Spleen (tissue), 11 donors: Measurements from ENCODE around the gene LDLRAP1. TPM values are rescaled to one million over a fixed set of nuclear protein-coding genes. Genes with fewer than 3 reads are reported as not detected.

ENCODE experiments used
- DNase-seq: peaks from one replicate; pipeline ENCODE4 v3.0.0-alpha.2; 2020
- H3K27ac ChIP-seq, 8 donors: fragments of 200-600 bp; sonication (generic) in 7 of 8; 1 replicate in 4 of 8; 2 replicates in 4 of 8; pipeline versions ENCODE4 v1.5.0 to v1.8.0; 2016 to 2021; ENCODE audit warnings: inconsistent platforms in 4 of 8, mild to moderate bottlenecking in 4 of 8, moderate library complexity in 1 of 8
- H3K27me3 ChIP-seq, 7 donors: fragments of 200-600 bp; sonication (generic) in 6 of 7; replicated peaks in 1 of 7; 1 replicate in 4 of 7; 2 replicates in 3 of 7; pipeline versions ENCODE4 v1.5.0 to v1.8.0; 2016 to 2021; ENCODE audit warnings: inconsistent platforms in 3 of 7, mild to moderate bottlenecking in 1 of 7
- H3K36me3 ChIP-seq, 6 donors: fragments of 200-600 bp; sonication (generic) in 5 of 6; 1 replicate in 4 of 6; 2 replicates in 2 of 6; pipeline versions ENCODE4 v1.5.0 to v1.8.0; 2016 to 2021; ENCODE audit warnings: inconsistent platforms in 2 of 6
- H3K4me1 ChIP-seq, 6 donors: fragments of 200-600 bp; sonication (generic) in 5 of 6; 1 replicate in 3 of 6; 2 replicates in 3 of 6; pipeline versions ENCODE4 v1.5.0 to v1.8.0; 2016 to 2021; ENCODE audit warnings: inconsistent platforms in 3 of 6
- H3K4me3 ChIP-seq, 8 donors: fragments of 200-600 bp; sonication (generic) in 7 of 8; 1 replicate in 4 of 8; 2 replicates in 4 of 8; pipeline versions ENCODE4 v1.5.0 to v1.8.0; 2016 to 2021; ENCODE audit warnings: inconsistent platforms in 4 of 8, mild to moderate bottlenecking in 4 of 8, moderate library complexity in 2 of 8
- H3K9me3 ChIP-seq, 8 donors: fragments of 200-600 bp; sonication (generic) in 7 of 8; 1 replicate in 4 of 8; 2 replicates in 4 of 8; pipeline versions ENCODE4 v1.5.0 to v1.8.0; 2016 to 2021; ENCODE audit warnings: inconsistent platforms in 4 of 8
- POLR2A ChIP-seq, 3 donors: fragments of 450-650 bp; IDR thresholded peaks; one replicate each; pipeline ENCODE4 v1.5.1; 2017; ENCODE audit warnings: antibody characterized with exemption in 3 of 3, mild to moderate bottlenecking in 1 of 3
- POLR2AphosphoS5 ChIP-seq, 3 donors: sonication (generic); formaldehyde crosslinking; IDR thresholded peaks; one replicate each; pipeline ENCODE4 v1.5.1; 2017; ENCODE audit warnings: antibody characterized with exemption in 3 of 3
- WGBS, 5 donors: extraction: QIAGEN DNeasy Blood & Tissue Kit in 3 of 5; methylation state at CpG; one replicate each; pipeline versions ENCODE4 v1.1.5 to v1.1.7; 2013 to 2018; 5-methylcytosine and 5-hydroxymethylcytosine counted together
- intact Hi-C: fragments of 100-400 bp; cut with DNase I; formaldehyde crosslinking; loops from one replicate; pipeline ENCODE4 v1.15.0; 2023; ENCODE audit warnings: low total_unique reads
- polyA plus RNA-seq, 3 donors: library from polyadenylated mRNA; stranded (reverse); fragments of 200-250 nt; gene quantifications; one replicate each; pipeline ENCODE4 v1.2.1, GENCODE V29; 2013
- total RNA-seq, 7 donors: library from RNA; depleted of rRNA in 3 of 7; stranded (reverse); fragments of >200 nt in 3 of 7; fragmentation: NEBNext Ultra II Directional in 4 of 7; extraction: Animal tissue kit (Norgen Biotek cat#: 25700) in 4 of 7; gene quantifications; one replicate each; pipeline versions ENCODE4 v1.1.0 to v1.2.1, GENCODE V29; 2016 to 2021
- TF ChIP-seq, protein P1 (sequence below), 11 experiments: fragments of 200-600 bp in 7 of 11; fragments of 450-650 bp in 4 of 11; sonication (generic) in 4 of 11; IDR thresholded peaks in 8 of 11; conservative IDR thresholded peaks in 3 of 11; 1 replicate in 7 of 11; 2 replicates in 4 of 11; pipeline versions ENCODE4 v1.4.0 to v1.8.0; 2016 to 2021; ENCODE audit warnings: antibody characterized with exemption in 11 of 11, inconsistent platforms in 4 of 11, mild to moderate bottlenecking in 1 of 11
- donor health status: healthy with polysubstance abuse.
- donor health status: DM: no; HTN: no; CAD: no; lungs with moderate emphysema.
- donor health status: DM: no; HTN: no; CAD: no.
- donor health status: Bipolar disorder and iron deficiency.
- donor health status: healthy.
- donor health status: DM: no; HTN: no; CAD: no.
- donor health status: DM: yes; HTN: yes; CAD: no.

Gene LDLRAP1
- total and polyA plus RNA-seq, 10 donors: 21.7 to 105 (median 72.4) TPM

DNA sequence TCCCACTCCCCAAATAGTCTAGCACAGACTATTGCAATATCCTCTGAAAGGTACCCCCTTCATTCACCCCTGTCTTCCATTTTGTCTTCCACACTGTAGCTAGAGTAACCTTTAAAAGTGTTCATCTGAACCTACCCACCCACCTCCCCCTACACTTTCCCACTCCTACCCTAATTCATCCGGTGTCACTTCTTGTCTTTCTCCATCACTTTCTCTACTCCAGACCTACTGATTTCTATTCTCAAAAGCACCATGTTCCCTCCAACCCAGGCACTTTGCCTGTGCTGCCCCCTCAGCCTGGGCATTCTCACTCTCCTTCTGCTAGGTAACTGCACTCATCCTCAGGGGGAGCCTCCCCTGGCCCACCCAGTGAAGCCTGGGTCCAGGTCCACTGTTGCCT lies 68.4 kb downstream of the LDLRAP1 start:
- H3K27me3 ChIP-seq: peaks cover 0 to 7% (median 0%) of the 10 kb centered on the region in 7 donors
- no peak overlapping the region for H3K4me3 ChIP-seq
- H3K36me3 ChIP-seq: no peaks in the 10 kb centered on the region
- WGBS, 5 donors: 87 to 97% (median 90%) methylated on average over 1 of the region's 1 CpG
- intact Hi-C loops: loop anchor here (5.0 kb wide), 1 partner anchor 190 kb away; the partner anchor contains the start of gene SELENON
- no peak for DNase-seq
- no peak overlapping the region for H3K27ac ChIP-seq
- peaks cover 9 to 58% (median 42%) of the 10 kb centered on the region in 6 donors for H3K4me1 ChIP-seq
- H3K9me3 ChIP-seq: no peaks in the 10 kb centered on the region
- TF ChIP-seq, protein P1, sequence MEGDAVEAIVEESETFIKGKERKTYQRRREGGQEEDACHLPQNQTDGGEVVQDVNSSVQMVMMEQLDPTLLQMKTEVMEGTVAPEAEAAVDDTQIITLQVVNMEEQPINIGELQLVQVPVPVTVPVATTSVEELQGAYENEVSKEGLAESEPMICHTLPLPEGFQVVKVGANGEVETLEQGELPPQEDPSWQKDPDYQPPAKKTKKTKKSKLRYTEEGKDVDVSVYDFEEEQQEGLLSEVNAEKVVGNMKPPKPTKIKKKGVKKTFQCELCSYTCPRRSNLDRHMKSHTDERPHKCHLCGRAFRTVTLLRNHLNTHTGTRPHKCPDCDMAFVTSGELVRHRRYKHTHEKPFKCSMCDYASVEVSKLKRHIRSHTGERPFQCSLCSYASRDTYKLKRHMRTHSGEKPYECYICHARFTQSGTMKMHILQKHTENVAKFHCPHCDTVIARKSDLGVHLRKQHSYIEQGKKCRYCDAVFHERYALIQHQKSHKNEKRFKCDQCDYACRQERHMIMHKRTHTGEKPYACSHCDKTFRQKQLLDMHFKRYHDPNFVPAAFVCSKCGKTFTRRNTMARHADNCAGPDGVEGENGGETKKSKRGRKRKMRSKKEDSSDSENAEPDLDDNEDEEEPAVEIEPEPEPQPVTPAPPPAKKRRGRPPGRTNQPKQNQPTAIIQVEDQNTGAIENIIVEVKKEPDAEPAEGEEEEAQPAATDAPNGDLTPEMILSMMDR (IDR thresholded peaks at IDR 0.05 in 8 of 11, conservative IDR thresholded peaks at IDR 0.05 in 3 of 11): no peak
- TF ChIP-seq POLR2A (IDR thresholded peaks at IDR 0.05) (no peak), POLR2AphosphoS5 (IDR thresholded peaks at IDR 0.05) (no peak)

- H3K9me3 ChIP-seq: no peaks in the 10 kb centered on the region
- TF ChIP-seq, protein P1 (IDR thresholded peaks at IDR 0.05 in 8 of 11, conservative IDR thresholded peaks at IDR 0.05 in 3 of 11): no peak
- TF ChIP-seq POLR2A (IDR thresholded peaks at IDR 0.05): no peak
- TF ChIP-seq POLR2AphosphoS5 (IDR thresholded peaks at IDR 0.05): no peak
- no peaks in the 10 kb centered on the region for H3K36me3 ChIP-seq
- H3K4me1 ChIP-seq: peaks cover 9 to 61% (median 42%) of the 10 kb centered on the region in 6 donors
- no peak overlapping the region for H3K4me3 ChIP-seq
- no peak overlapping the region for H3K27ac ChIP-seq
- 75 to 98% (median 92%) methylated on average over 3 of the region's 3 CpGs for WGBS, 5 donors
- H3K27me3 ChIP-seq: peaks cover 0 to 7% (median 0%) of the 10 kb centered on the region in 7 donors
- intact Hi-C loops: loop anchor here (5.0 kb wide), 1 partner anchor 190 kb away; the partner anchor contains the start of gene SELENON
- DNase-seq: no peak
Observed at GRCh38 chr1:25612421-25612820, 69.0 kb downstream of the LDLRAP1 start.

- DNase-seq: no peak
- Histone ChIP-seq H3K4me1 (peaks cover 9 to 68% (median 49%) of the 10 kb centered on the region in 6 donors), H3K27me3 (peaks cover 0 to 13% (median 0%) of the 10 kb centered on the region in 7 donors), H3K9me3 (no peaks in the 10 kb centered on the region), H3K27ac (no peak overlapping the region), H3K4me3 (no peak overlapping the region), H3K36me3 (no peaks in the 10 kb centered on the region)
- TF ChIP-seq, protein P1 (IDR thresholded peaks at IDR 0.05 in 8 of 11, conservative IDR thresholded peaks at IDR 0.05 in 3 of 11): no peak
- TF ChIP-seq POLR2A (IDR thresholded peaks at IDR 0.05): no peak
- no peak for TF ChIP-seq POLR2AphosphoS5 (IDR thresholded peaks at IDR 0.05)
- intact Hi-C loops: loop anchor here (5.0 kb wide), 1 partner anchor 189 kb away; the partner anchor contains the start of gene SELENON
- WGBS, 5 donors: 91 to 100% (median 97%) methylated on average over 3 of the region's 3 CpGs
Observed at GRCh38 chr1:25613091-25613490, 69.7 kb downstream of the LDLRAP1 start.

- peak overlapping the region in 4 of 8 donors; percentile 15 to 91 (median 82) for H3K27ac ChIP-seq
- peaks cover 0 to 21% (median 0%) of the 10 kb centered on the region in 7 donors for H3K27me3 ChIP-seq
- H3K36me3 ChIP-seq: no peaks in the 10 kb centered on the region
- H3K4me3 ChIP-seq: no peak overlapping the region
- intact Hi-C loops: loop anchor here (5.0 kb wide), 1 partner anchor 188 kb away; the partner anchor contains the start of gene SELENON
- TF ChIP-seq POLR2A (IDR thresholded peaks at IDR 0.05) (no peak), POLR2AphosphoS5 (IDR thresholded peaks at IDR 0.05) (no peak)
- TF ChIP-seq, protein P1 (IDR thresholded peaks at IDR 0.05 in 8 of 11, conservative IDR thresholded peaks at IDR 0.05 in 3 of 11): no peak
- DNase-seq: no peak
- peaks cover 17 to 68% (median 51%) of the 10 kb centered on the region in 6 donors for H3K4me1 ChIP-seq
- 62 to 81% (median 69%) methylated on average over 3 to 4 of the region's 4 CpGs for WGBS, 5 donors
- H3K9me3 ChIP-seq: no peaks in the 10 kb centered on the region
Observed at GRCh38 chr1:25614501-25615171, 71.2 kb downstream of the LDLRAP1 start.
